OCI-LY1 (cell line): Measurements from ENCODE around the gene AFAP1.

Experiments used
- EZH2 ChIP-seq: fragments of 200-600 bp; sonication (generic), shearing (Covaris generic); IDR thresholded peaks from 2 replicates; pipeline ENCODE4 v1.8.0; 2017; ENCODE audit warnings: borderline replicate concordance, mixed run types, mild to moderate bottlenecking, antibody characterized with exemption, low read length, moderate library complexity, mixed read lengths
- TF ChIP-seq, protein P1 (sequence below): fragments of 200-600 bp; sonication (generic), shearing (Covaris generic); IDR thresholded peaks from 2 replicates; pipeline ENCODE4 v1.5.1; 2017; ENCODE audit warnings: mild to moderate bottlenecking, antibody characterized with exemption, low read length, moderate library complexity, mixed read lengths

DNA sequence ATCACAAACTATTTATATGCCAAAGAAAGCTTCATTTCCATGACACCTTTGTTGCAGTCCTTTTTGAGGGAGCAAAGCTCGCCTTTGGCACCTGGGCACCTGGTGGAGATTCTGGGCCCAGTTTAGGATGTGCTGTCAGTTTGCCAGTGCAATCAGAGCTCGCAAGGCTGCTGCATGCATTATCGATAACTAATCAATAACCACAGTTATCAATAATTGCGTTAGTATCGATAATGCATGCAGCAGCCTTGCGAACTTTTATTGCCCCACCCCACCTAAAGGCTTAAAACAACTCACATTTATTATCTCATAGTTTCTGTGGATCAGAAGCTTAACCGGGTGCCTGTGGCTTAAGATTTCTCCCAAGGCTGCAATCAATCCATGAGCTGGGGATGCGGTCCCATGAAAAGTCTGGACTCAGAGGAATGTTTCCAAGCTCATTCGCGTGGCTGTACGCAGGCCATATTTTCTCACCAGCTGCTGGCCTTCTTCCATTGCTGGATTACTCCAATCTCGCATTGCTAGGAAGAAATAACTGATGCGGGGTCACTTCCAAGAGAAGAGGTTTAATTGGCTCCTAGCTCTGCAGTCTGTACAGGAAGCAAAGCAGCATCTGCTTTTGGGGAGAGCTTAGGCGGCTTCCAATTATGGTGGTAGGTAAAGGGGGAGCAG, 6.2 kb upstream of the AFAP1 start:
- TF ChIP-seq, protein P1, sequence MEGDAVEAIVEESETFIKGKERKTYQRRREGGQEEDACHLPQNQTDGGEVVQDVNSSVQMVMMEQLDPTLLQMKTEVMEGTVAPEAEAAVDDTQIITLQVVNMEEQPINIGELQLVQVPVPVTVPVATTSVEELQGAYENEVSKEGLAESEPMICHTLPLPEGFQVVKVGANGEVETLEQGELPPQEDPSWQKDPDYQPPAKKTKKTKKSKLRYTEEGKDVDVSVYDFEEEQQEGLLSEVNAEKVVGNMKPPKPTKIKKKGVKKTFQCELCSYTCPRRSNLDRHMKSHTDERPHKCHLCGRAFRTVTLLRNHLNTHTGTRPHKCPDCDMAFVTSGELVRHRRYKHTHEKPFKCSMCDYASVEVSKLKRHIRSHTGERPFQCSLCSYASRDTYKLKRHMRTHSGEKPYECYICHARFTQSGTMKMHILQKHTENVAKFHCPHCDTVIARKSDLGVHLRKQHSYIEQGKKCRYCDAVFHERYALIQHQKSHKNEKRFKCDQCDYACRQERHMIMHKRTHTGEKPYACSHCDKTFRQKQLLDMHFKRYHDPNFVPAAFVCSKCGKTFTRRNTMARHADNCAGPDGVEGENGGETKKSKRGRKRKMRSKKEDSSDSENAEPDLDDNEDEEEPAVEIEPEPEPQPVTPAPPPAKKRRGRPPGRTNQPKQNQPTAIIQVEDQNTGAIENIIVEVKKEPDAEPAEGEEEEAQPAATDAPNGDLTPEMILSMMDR = no peak
- no peak for TF ChIP-seq EZH2
